ENCODE results near the gene TOR1AIP2.
"Not testable (repeated sequence)": the region's sequence is repeated elsewhere in the genome, so short reads cannot be mapped to it uniquely, and the experiment has no call there.

Gene TOR1AIP2

DNA sequence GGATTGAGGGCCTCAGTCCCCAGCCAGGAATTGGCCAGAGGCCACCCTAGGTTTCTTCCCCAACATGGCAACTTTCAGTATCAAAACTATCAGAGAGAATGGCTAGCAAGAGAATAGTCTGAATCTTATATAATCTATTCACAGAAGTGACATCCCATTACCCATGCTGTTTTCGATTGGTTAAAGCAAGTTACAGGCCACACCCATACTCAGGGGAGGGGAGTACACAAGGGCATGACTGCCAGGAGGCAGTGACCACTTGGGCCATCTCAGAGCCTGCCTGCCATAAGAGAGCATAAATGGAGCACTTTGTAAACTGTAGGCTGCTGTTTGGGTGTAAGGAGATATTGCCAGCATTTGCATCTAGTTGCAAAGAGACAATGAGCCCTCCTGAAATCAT, 69.1 kb downstream of the TOR1AIP2 start:
- peaks cover 72% of the 10 kb centered on the region for H3K36me3 ChIP-seq
- no peaks in the 10 kb centered on the region for H3K27me3 ChIP-seq
- TF ChIP-seq, protein P1, sequence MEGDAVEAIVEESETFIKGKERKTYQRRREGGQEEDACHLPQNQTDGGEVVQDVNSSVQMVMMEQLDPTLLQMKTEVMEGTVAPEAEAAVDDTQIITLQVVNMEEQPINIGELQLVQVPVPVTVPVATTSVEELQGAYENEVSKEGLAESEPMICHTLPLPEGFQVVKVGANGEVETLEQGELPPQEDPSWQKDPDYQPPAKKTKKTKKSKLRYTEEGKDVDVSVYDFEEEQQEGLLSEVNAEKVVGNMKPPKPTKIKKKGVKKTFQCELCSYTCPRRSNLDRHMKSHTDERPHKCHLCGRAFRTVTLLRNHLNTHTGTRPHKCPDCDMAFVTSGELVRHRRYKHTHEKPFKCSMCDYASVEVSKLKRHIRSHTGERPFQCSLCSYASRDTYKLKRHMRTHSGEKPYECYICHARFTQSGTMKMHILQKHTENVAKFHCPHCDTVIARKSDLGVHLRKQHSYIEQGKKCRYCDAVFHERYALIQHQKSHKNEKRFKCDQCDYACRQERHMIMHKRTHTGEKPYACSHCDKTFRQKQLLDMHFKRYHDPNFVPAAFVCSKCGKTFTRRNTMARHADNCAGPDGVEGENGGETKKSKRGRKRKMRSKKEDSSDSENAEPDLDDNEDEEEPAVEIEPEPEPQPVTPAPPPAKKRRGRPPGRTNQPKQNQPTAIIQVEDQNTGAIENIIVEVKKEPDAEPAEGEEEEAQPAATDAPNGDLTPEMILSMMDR (IDR thresholded peaks at IDR 0.05; ENCODE audit: low read depth, low read length) = no peak
- H3K4me1 ChIP-seq = peaks cover 25% of the 10 kb centered on the region
- DNase-seq = no peak
- H3K4me3 ChIP-seq (ENCODE audit: low read depth, low read length) = no peak overlapping the region
- H3K9me3 ChIP-seq = peaks cover 3% of the 10 kb centered on the region; the same call in 1 of the 2 replicates

DNA sequence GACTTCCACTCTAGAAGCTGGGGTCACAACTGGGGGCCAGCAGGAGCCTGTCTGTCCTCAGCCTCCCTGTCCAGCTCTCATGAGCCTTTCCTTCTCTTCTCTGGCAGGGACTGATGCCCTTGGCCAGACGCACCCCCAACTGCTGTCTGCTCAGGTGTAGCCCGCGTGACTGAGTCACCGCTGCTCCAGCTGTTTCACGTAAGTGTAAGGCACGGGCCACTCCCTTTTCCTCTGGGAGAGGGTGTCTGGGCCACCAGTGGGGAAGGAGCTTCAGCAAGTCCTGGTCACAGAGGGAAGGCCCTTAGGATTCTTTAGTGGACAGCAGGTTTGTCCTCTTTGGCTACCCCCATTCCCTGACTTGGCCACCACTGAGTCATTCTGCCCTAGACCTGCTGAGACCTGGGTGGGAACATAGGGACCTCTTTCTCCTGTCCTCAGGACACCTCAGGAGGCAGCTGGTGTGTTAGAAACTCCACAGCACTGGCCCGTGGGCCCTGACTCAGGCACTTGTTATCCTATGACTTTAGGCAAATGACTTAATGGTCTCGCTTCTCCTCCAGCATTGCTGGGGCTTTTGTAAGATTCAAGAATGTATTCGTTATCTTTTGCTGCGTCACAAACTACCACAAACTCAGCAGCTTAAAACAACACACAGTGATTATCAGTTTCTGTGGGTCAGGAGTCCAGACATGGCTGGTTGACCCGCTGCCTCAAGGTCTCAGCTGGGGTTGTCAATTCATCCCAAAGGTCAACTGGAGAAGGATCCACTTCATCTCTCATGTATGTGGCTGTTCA, 69.7 kb downstream of the TOR1AIP2 start:
- Histone ChIP-seq H3K9me3 (peaks cover 3% of the 10 kb centered on the region; the same call in 1 of the 2 replicates), H3K27me3 (no peaks in the 10 kb centered on the region), H3K4me1 (peaks cover 25% of the 10 kb centered on the region), H3K36me3 (peaks cover 72% of the 10 kb centered on the region), H3K4me3 (ENCODE audit: low read depth, low read length) (no peak overlapping the region)
- no peak for DNase-seq
- TF ChIP-seq, protein P1 (IDR thresholded peaks at IDR 0.05; ENCODE audit: low read depth, low read length) = no peak

- DNase-seq = no peak
- Histone ChIP-seq H3K27me3 (no peaks in the 10 kb centered on the region), H3K36me3 (peaks cover 71% of the 10 kb centered on the region), H3K4me3 (ENCODE audit: low read depth, low read length) (no peak overlapping the region), H3K9me3 (peaks cover 3% of the 10 kb centered on the region; the same call in 1 of the 2 replicates), H3K4me1 (peaks cover 25% of the 10 kb centered on the region)
- TF ChIP-seq, protein P1 (IDR thresholded peaks at IDR 0.05; ENCODE audit: low read depth, low read length) = no peak
Observed at GRCh38 chr1:179807291-179807690, 70.3 kb downstream of the TOR1AIP2 start.

DNA sequence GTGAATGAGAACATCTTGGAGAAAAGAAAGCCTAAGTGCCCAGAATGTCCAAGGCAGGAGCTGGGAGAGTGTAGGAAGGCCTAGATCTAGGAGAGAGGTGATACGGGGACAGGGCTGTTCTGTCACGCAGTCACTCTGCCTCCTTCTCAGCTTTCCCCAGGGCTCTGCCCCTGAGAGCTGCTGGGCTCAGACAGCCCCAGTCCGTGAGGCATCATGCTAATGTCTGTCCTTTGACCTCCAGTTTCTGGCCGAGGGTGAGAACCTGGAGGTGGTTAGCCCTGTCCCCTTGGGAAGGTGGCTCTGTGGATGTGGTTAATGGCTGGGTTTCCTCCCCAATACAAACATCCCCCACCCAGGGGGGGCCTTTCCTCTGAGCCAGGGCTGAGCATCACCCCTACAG, 71.3 kb downstream of the TOR1AIP2 start:
- Histone ChIP-seq H3K4me3 (ENCODE audit: low read depth, low read length) (no peak overlapping the region), H3K27me3 (no peaks in the 10 kb centered on the region), H3K36me3 (peaks cover 69% of the 10 kb centered on the region), H3K4me1 (peaks cover 25% of the 10 kb centered on the region), H3K9me3 (peaks cover 3% of the 10 kb centered on the region; the same call in 1 of the 2 replicates)
- no peak for DNase-seq
- TF ChIP-seq, protein P1 (IDR thresholded peaks at IDR 0.05; ENCODE audit: low read depth, low read length) = no peak

GRCh38 chr1:179805291-179806195, 72.1 kb downstream of the TOR1AIP2 start:
- TF ChIP-seq, protein P1 (IDR thresholded peaks at IDR 0.05; ENCODE audit: low read depth, low read length) = no peak
- Histone ChIP-seq H3K27me3 (no peaks in the 10 kb centered on the region), H3K4me3 (ENCODE audit: low read depth, low read length) (no peak overlapping the region), H3K4me1 (peaks cover 25% of the 10 kb centered on the region), H3K9me3 (peaks cover 3% of the 10 kb centered on the region; the same call in 1 of the 2 replicates), H3K36me3 (peaks cover 61% of the 10 kb centered on the region)
- no peak for DNase-seq

DNA sequence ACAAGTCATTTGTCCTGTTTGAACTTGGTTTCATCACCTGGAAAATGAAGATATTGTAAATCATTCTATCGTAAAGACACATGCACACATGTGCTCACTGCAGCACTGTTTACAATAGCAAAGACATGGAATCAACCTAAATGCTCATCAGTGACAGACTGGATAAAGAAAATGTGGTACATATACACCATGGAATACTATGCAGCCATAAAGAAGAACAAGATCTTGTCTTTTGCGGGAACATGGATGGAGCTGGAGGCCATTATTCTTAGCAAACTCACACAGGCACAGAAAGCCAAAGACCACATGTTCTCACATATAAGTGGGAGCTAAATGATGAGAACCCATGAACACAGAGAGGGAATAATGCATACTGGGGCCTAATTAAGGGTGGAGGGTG, 73.2 kb downstream of the TOR1AIP2 start:
- peaks cover 16% of the 10 kb centered on the region for H3K4me1 ChIP-seq
- not testable (repeated sequence) for H3K4me3 ChIP-seq (ENCODE audit: low read depth, low read length)

More for the DNA sequence above, 73.2 kb downstream of the TOR1AIP2 start:
- H3K36me3 ChIP-seq = peaks cover 54% of the 10 kb centered on the region
- H3K27me3 ChIP-seq, DNase-seq, H3K9me3 ChIP-seq: not testable (repeated sequence)

Measured in BE2C (cell line).